ENCODE results near the gene NOTCH1.

GRCh38 chr9:136544548-136544963 is 1.3 kb downstream of the NOTCH1 start:
- TF ChIP-seq CTCF (IDR thresholded peaks at IDR 0.05; ENCODE audit: low read depth, low read length) = no peak
- no peak for TF ChIP-seq EZH2phosphoT487 (IDR thresholded peaks at IDR 0.05; ENCODE audit: low read depth)
